GM20431 (cell line): ENCODE measurements around the gene CCDC34.

Experiments used
- in situ Hi-C: fragments of 300-500 bp; cut with MseI, MboI; formaldehyde crosslinking; loops from one replicate; pipeline ENCODE4 v1.15.0; 2020; ENCODE audit warnings: low sequenced_read_pairs; ENCODE audit not compliant: unreplicated experiment

CCDC34 gene

GRCh38 chr11:27362749-27363575, at the start of gene CCDC34:
CCDC34 (minus strand) TSS chr11:27363215; CDS start chr11:27363194, 21 bp downstream.
- in situ Hi-C loops = no loop called here

- in situ Hi-C loops = no loop called here
These were observed 49.2 kb upstream of the CCDC34 start for GRCh38 chr11:27412192-27412691.

DNA sequence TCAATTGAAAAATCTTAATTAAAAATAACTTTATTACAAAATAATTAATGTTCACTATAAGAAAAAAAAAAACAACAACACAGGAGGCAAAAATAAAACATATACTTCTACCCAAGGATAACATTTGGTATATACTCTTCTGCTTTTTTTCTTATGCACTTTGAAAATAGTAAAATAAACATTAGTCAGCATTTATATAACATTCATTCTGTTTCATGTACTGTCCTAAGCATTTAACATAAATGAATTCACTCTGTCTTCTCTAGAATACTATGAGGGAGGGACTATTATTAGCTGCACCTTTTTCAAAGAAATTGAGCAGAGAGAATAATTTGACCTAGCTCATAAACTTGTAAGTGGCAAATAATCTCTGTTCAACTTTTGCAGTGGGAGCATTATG, 48.3 kb upstream of the CCDC34 start:
- in situ Hi-C loops = no loop called here

GRCh38 chr11:27410272-27410671, 47.3 kb upstream of the CCDC34 start:
- in situ Hi-C loops = no loop called here

- in situ Hi-C loops = no loop called here
These were observed 46.7 kb upstream of the CCDC34 start for GRCh38 chr11:27409742-27410141.

DNA sequence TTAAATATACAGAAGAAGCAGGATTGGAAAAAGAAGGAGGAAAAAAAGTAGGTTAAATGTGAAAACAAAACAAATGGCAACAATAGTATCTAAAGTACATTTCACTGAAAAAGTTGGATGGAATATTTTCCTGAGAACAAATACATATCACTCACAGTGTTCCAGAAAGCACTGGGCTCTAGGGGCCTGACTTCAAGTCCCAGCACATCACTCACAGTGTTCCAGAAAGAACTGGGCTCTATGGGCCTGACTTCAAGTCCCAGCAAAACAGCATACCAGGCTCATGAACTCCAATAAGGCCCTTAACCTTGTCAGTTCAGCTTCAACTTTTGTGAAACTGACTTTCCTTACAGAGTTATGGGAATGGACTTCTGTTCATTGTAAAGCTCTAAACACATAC, 46.0 kb upstream of the CCDC34 start:
- in situ Hi-C loops = no loop called here

DNA sequence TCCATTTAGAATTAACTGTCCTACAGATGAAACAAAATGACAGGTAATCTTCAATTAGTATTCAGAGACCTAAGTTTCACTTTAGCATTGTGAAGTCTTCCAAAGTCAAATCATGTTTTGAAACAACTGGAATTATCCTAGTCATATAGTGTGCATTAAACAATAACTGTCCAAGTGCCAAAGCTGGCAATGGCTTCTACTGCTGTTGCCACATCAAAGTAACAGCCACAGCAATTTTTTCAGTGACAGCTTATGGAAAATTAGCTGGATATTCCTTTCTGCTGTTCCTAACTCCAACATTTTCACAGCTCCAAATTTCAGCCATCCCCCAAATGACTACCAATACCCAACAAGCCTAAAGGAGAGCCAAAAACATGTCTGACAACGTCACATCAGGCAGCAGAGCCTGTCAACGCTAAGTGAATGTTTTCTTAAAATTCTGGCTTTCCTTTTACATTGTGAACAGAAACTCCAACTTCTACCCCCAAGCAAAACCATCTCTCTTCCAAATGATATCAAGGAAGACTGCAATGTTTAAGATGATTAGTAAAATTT, 45.3 kb upstream of the CCDC34 start:
- in situ Hi-C loops = no loop called here

GRCh38 chr11:27406498-27407354, 43.7 kb upstream of the CCDC34 start:
- in situ Hi-C loops = no loop called here

DNA sequence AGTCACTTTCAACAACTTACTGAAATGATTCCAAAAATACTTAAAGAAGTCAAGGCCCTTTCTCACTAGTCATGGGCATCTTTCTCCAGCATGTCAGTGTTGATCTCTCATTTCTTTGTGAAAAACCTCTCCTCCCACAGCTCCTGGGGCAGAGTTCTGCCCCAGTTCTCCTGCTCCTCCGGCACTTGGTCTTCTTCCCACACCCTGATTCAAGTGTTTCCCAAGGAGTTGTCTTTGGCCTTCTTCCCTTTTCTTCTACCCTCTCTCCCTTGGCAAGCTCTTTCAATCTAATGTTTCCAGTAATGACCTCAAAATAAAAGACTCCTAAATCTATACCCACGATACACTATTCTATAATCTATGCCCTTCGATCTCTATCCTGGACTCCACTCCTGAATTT, 42.1 kb upstream of the CCDC34 start:
- in situ Hi-C loops = no loop called here

- in situ Hi-C loops = no loop called here
These were observed 41.4 kb upstream of the CCDC34 start for GRCh38 chr11:27404427-27404826.

DNA sequence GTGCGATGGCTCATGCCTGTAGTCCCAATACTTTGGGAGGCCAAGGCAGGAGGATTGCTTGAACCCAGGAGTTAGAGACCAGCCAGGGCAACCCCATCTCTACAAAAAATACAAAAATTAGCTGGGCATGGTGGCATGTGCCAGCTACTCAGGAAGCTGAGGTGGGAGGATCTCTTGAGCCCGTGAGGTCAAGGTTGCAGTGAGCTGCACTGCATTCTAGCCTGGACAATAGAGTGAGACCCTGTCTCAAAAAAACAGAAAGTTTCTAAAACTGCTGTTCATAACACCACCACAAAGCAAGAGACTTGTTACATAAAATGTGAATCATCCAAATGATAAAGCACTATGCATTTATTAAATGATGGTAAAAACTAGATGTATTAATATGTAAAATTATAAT, 40.2 kb upstream of the CCDC34 start:
- in situ Hi-C loops = no loop called here

DNA sequence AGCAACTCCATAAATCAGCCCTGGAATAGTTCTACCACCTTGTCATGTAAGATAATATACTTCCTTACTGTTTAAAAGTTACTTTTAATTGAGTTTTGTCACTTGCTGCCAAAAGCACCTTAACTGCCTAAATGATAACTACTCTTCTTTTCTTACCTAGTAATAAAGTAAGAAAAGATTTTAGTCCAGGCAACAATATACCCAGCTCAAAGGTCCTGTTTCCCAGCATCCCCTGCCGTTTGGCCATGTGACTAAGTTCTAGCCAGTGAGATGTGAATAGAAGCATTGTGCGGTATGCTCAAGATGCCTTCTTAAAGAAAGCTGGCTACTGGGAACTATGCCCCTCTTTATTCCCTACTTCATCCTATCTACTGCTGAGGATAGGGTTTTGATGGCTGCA, 39.4 kb upstream of the CCDC34 start:
- in situ Hi-C loops = no loop called here

DNA sequence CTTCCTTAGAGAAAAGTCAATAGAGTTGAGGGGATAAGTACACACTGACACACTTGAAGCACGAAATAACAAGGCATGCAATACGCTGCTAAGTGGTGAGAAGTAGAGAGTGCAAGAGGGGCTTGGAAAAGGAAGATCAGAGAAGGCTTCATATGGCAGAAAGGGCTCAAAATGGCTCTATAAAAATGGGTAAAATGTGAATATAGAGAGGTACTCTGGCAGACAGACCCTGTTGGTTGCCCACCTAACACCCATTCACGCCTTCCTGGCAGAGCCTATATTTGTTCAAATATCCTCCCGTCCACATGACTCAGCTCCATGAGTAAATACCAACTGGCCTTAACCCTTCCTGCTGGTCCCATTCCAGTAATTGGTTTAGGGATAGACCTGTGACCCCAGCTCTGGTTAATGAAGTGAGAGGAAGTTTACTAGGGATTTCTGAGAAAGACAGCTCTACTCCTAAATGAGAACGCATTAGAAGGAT, 38.9 kb upstream of the CCDC34 start:
- in situ Hi-C loops = no loop called here

GRCh38 chr11:27401280-27401832, 38.3 kb upstream of the CCDC34 start:
- in situ Hi-C loops = no loop called here

DNA sequence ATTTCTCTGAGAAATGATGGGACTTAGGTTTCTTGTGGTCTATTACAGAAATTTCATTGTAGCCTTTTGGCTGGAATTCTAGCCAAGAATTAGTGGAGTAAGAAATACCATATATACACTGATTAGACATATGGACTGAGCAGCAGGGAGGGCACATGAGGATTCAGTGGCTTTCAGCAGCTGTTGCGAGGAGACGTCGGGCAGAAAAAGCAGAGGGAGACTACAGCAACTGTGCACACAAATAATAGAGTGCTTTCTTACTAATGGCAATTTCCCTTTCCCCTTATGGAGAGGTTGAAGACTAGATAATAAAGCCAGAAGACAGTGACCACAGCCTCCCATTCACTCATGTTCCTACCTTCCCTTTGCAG, 35.4 kb upstream of the CCDC34 start:
- in situ Hi-C loops = no loop called here

DNA sequence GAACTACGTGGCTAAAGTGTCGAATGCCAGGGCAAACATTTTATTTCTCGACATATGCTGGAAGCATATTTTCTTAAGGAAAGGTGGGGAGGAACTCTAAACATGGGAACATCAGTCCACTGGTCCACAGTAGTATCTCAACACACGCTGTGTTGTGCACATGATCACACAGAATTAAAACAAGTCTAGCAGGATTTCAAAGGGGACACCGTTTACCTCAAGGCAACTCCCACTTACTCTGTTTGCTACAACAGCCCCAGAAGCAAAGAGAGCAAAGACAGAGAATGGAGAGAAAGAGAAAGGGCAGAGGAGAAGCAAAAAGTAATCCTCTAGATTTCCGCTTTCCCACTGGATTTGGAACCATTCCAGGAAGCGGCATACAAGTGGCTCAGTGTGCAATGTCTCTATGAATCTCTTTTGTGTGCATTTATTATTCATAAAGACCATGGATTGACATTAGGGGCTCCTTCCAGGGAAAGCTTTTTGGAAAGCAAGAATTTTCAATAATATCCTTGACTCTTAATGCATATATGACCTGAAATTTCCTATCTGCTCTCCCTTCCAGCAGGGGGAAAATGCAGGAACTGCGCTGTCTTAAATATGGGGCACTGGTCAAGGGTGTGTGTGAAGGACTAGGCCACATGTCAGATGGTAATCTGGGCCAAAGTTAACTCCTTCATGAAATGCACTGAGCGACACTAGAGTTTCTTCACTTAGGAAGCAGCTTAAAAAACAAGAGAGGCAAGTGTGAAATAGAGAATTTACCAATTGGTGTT, 34.8 kb upstream of the CCDC34 start:
- in situ Hi-C loops = no loop called here

DNA sequence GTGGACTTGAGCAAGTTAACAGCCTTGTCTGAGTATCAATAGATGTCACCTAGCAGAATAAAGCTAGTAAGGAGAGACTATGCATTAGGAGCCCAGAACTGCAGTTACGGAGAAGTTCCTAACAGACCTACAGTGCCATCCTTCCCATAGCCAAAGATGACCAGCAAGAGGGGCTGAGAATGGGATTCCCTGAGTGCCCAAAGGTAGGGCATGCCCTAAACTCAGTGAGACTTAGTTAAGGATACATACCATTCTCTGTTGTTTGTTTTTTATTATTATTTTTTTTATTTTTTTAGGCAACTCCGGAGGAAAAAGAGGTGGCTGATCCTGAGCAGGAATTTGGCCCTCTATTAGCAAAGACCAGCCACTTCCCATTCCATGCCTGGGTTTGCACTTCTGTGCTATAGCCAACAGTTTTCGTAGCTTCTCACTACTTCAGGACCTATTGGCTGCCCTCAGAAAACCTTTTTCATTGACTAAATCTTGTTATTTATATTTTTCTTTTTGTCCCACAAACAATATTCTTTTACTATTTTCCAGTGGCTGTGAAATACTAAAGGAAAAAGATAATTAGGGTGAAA, 33.3 kb upstream of the CCDC34 start:
- in situ Hi-C loops = no loop called here

DNA sequence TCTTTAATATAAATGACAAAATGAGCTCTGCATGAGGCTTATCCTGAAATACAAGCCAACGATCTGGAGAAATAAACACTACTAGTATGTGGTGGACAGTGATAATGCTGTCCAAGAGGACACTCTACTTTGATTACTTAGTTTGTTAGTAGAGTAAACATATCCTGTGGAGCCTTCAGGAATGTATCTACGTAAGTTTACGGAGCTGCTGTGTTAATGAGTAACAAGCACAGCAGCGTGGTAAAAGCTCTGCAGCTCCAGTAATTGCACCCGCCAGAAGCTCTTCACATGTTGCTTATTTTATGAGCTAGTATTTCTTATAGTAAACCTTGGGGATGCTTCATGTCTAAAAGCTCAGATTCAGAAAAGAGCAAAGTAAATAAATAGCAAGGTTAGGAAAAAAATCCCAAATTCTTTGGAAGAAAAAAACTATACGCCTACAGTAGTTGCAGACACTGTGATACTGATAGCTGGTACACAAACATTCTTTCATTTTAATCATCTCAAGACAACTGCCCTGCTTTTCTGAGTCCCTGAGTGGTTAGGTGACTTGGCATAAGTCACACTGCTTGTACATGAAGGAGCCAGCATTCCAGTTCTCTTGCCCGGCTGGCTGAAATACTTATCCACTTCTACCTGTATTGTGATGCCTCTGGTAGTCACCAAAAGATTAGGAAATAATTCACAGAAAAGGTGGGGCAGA, 32.7 kb upstream of the CCDC34 start:
- in situ Hi-C loops = no loop called here

DNA sequence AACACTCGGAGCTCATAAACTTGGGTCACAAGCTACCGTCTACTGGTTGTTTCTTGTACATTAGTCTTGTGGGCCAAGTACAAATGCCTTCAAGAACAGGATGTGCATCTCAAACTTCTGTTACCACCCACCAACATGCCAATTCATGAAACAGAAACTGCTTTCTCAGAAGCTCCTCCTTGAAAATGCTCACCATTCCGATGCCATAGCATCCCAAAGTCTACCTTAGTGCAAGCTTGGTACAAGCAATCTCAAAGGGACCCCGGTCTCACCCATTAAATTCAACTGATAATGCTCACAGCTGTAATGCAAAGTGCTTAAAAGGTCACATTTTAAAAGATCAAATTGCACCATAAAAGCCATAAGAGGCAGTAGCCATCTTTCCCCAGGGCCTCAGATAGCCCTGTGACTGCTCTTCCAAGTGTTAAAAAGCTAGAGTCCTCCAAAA, 31.8 kb upstream of the CCDC34 start:
- in situ Hi-C loops = no loop called here
